Measurements from ENCODE around the gene LRP5.

DNA sequence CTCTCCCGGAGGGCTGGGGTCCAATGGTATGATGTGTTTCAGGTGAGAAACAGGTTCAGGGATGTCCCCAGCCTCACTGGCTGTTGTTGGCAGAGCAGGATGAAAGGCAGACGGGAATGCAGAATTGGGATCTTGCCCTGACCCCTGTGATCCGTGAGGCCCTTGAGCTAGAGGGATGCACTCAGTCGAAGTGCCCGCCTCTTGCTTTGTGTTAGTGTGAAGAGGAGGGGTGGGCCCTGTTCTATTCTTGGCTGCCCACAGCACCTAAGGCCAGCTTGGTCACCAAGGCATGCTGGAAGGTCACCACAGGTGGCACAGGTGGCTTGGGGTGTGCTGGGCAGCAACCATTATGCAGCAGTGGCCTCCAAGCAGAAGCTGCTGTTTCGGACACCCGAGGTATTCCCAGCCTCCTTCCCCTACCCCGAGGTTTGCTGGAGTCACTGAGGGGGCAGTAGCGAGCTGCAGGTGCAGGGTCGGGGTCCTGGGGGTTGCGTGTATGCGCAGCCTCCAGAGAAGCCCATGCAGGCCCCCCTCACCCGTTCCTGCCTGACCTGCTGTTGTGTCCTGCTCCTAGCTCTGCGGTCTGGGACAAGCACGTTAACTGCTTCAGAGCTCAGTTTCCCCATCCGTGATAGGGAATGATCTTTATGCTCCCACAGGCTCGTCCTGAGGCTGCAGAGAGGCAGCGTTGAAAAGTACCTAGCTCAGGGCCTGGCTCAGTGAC is 13.0 kb downstream of the LRP5 start:
- TF ChIP-seq, protein P1, sequence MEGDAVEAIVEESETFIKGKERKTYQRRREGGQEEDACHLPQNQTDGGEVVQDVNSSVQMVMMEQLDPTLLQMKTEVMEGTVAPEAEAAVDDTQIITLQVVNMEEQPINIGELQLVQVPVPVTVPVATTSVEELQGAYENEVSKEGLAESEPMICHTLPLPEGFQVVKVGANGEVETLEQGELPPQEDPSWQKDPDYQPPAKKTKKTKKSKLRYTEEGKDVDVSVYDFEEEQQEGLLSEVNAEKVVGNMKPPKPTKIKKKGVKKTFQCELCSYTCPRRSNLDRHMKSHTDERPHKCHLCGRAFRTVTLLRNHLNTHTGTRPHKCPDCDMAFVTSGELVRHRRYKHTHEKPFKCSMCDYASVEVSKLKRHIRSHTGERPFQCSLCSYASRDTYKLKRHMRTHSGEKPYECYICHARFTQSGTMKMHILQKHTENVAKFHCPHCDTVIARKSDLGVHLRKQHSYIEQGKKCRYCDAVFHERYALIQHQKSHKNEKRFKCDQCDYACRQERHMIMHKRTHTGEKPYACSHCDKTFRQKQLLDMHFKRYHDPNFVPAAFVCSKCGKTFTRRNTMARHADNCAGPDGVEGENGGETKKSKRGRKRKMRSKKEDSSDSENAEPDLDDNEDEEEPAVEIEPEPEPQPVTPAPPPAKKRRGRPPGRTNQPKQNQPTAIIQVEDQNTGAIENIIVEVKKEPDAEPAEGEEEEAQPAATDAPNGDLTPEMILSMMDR (IDR thresholded peaks at IDR 0.05), result no peak
- no peak for TF ChIP-seq POLR2A (IDR thresholded peaks at IDR 0.05)
- no peak for TF ChIP-seq POLR2AphosphoS5 (IDR thresholded peaks at IDR 0.05; ENCODE audit: insufficient read depth in 1 of 2, low read depth in 1 of 2)

Measured in vagina (tissue), 2 donors.